Glutamatergic neuron (in vitro differentiated cells): ENCODE results near the gene GATD1. TPM values are rescaled to one million over a fixed set of nuclear protein-coding genes. Genes with fewer than 3 reads are reported as not detected.

Source experiments
- DNase-seq: peaks from one replicate; pipeline ENCODE4 v3.0.0; 2022
- H3K27ac Mint-ChIP-seq: one replicate; pipeline ENCODE4 v1.8.0; 2020; ENCODE audit warnings: mild to moderate bottlenecking, mixed read lengths, inconsistent platforms; ENCODE audit not compliant: unreplicated experiment
- H3K27me3 Mint-ChIP-seq: one replicate; pipeline ENCODE4 v1.8.0; 2020; ENCODE audit warnings: mild to moderate bottlenecking, moderate library complexity, mixed read lengths, inconsistent platforms; ENCODE audit not compliant: unreplicated experiment
- H3K36me3 Mint-ChIP-seq: one replicate; pipeline ENCODE4 v1.8.0; 2020; ENCODE audit warnings: mild to moderate bottlenecking, mixed read lengths, inconsistent platforms; ENCODE audit not compliant: unreplicated experiment
- H3K4me1 Mint-ChIP-seq: one replicate; pipeline ENCODE4 v1.8.0; 2020; ENCODE audit warnings: mild to moderate bottlenecking, low read depth, mixed read lengths, inconsistent platforms; ENCODE audit not compliant: unreplicated experiment
- H3K4me3 Mint-ChIP-seq: one replicate; pipeline ENCODE4 v1.8.0; 2020; ENCODE audit warnings: mild to moderate bottlenecking, mixed read lengths, inconsistent platforms; ENCODE audit not compliant: unreplicated experiment
- H3K9me3 Mint-ChIP-seq: one replicate; pipeline ENCODE4 v1.8.0; 2020; ENCODE audit warnings: mild to moderate bottlenecking, moderate library complexity, mixed read lengths, inconsistent platforms; ENCODE audit not compliant: unreplicated experiment
- total RNA-seq: library from RNA; stranded (reverse); fragmentation: NEBNext Ultra II Directional; extraction: Animal tissue kit (Norgen Biotek cat#: 25700); gene quantifications from one replicate; pipeline ENCODE4 v1.2.1, GENCODE V29; 2021; ENCODE audit not compliant: unreplicated experiment
- TF ChIP-seq, protein P1 (sequence below): fragments of 200-600 bp; sonication (generic); IDR thresholded peaks from one replicate; pipeline ENCODE4 v1.5.0; 2021; ENCODE audit not compliant: partially characterized antibody, unreplicated experiment

The GATD1 gene
- total RNA-seq, 1 donor from 2014 or later: 67.5 TPM

DNA sequence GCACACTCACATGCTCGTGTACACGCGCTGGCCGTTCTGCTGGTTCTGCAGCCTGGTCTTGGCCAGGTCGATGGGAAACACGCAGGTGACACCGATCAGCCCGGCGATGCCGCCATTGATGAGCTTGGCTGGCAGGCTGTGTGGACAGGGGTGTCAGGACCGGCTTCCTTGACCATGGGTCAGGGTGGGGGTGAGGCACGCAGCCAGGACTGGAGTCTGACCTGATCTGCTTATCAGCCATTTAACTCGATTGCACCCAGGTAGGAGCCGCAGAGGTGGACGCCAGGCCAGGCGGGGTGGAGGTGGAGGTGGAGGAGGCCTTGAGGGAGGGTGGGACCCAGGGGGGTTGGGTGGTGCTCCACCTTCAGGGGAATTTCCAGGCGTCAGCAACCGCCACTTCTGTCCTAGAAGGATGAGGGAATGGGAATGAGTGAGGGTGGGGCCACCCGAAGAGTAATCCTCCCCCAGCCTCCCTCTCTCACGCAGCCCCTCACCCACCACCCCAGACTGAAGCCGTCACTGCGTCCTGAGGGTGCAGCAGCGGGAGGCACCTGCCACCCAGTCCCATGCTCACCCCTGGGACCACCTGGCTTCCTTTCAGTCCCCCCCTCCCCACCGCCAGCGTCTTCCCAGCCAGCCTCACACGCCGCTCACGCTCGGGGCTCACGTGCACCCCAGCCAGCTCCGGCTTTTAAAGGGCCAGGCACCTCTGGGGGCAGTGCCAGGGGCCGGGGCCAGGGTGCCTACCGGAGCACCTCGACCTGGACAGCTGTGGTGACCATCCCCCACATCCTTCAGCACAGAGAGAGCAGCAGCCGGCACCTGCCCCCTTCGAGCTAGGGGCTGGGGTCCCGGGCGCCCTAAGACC is 17.7 kb upstream of the GATD1 start:
- Mint-ChIP-seq H3K9me3 (peaks cover 10% of the 10 kb centered on the region), H3K36me3 (no peaks in the 10 kb centered on the region), H3K27me3 (peaks cover 7% of the 10 kb centered on the region), H3K27ac (no peak overlapping the region), H3K4me3 (peak overlapping the region; percentile 46), H3K4me1 (peaks cover 10% of the 10 kb centered on the region)
- peak; percentile 32 for DNase-seq
- TF ChIP-seq, protein P1, sequence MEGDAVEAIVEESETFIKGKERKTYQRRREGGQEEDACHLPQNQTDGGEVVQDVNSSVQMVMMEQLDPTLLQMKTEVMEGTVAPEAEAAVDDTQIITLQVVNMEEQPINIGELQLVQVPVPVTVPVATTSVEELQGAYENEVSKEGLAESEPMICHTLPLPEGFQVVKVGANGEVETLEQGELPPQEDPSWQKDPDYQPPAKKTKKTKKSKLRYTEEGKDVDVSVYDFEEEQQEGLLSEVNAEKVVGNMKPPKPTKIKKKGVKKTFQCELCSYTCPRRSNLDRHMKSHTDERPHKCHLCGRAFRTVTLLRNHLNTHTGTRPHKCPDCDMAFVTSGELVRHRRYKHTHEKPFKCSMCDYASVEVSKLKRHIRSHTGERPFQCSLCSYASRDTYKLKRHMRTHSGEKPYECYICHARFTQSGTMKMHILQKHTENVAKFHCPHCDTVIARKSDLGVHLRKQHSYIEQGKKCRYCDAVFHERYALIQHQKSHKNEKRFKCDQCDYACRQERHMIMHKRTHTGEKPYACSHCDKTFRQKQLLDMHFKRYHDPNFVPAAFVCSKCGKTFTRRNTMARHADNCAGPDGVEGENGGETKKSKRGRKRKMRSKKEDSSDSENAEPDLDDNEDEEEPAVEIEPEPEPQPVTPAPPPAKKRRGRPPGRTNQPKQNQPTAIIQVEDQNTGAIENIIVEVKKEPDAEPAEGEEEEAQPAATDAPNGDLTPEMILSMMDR: no peak

GRCh38 chr11:794013-794765 is 16.9 kb upstream of the GATD1 start:
- Mint-ChIP-seq H3K4me1 (peaks cover 10% of the 10 kb centered on the region), H3K36me3 (no peaks in the 10 kb centered on the region), H3K9me3 (peaks cover 10% of the 10 kb centered on the region), H3K4me3 (peak overlapping the region; percentile 65), H3K27me3 (peaks cover 7% of the 10 kb centered on the region), H3K27ac (peak overlapping the region; percentile 83)
- TF ChIP-seq, protein P1: no peak
- no peak for DNase-seq

GRCh38 chr11:793556-793955 is 16.3 kb upstream of the GATD1 start:
- Mint-ChIP-seq H3K27ac (peak overlapping the region; percentile 83), H3K4me1 (peaks cover 13% of the 10 kb centered on the region), H3K27me3 (peaks cover 7% of the 10 kb centered on the region), H3K4me3 (peak overlapping the region; percentile 65), H3K9me3 (peaks cover 10% of the 10 kb centered on the region), H3K36me3 (no peaks in the 10 kb centered on the region)
- DNase-seq: no peak
- TF ChIP-seq, protein P1: no peak

GRCh38 chr11:792873-793272 is 15.6 kb upstream of the GATD1 start:
- H3K4me3 Mint-ChIP-seq: no peak overlapping the region
- H3K27me3 Mint-ChIP-seq: peaks cover 7% of the 10 kb centered on the region
- H3K4me1 Mint-ChIP-seq: peaks cover 13% of the 10 kb centered on the region
- DNase-seq: no peak
- TF ChIP-seq, protein P1: no peak
- no peaks in the 10 kb centered on the region for H3K36me3 Mint-ChIP-seq
- H3K27ac Mint-ChIP-seq: no peak overlapping the region
- H3K9me3 Mint-ChIP-seq: peaks cover 10% of the 10 kb centered on the region

DNA sequence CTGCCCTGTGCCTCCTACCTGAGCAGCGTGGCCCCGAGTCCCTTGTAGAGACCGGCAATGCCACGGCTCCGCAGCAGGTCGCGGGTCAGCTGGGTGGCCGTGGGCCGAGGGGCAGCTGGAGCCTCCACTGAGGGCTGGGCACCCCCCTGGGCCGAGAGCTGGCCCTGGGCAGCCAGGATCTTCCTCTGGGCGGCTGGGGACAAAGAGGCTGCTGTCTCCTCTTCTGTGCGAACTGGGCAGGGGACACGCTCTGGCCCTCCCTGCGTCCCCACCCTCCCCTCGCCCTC is 15.2 kb upstream of the GATD1 start:
- Mint-ChIP-seq H3K9me3 (peaks cover 11% of the 10 kb centered on the region), H3K4me1 (peaks cover 14% of the 10 kb centered on the region), H3K27ac (no peak overlapping the region), H3K27me3 (peaks cover 7% of the 10 kb centered on the region), H3K4me3 (no peak overlapping the region), H3K36me3 (no peaks in the 10 kb centered on the region)
- DNase-seq: no peak
- TF ChIP-seq, protein P1: no peak
